ENCODE measurements around the gene CD68. TPM values are rescaled to one million over a fixed set of nuclear protein-coding genes. Genes with fewer than 3 reads are reported as not detected.
A peak's percentile ranks its signal among the peaks of the same experiment; 100 is the strongest.

The CD68 gene
- polyA plus RNA-seq (2013), result 1.4 and 1.5 TPM in 2 replicates

- Histone ChIP-seq H3K79me1 (ENCODE audit: low read length) (peaks cover 12% of the 10 kb centered on the region), H4K8ac (ENCODE audit: low read depth, low read length) (peak within 1 kb of the TSS; percentile 15), H3K23ac (ENCODE audit: low read length) (no peak within 1 kb of the TSS), H4K91ac (ENCODE audit: low read depth, low read length) (no peak within 1 kb of the TSS), H3K27me3 (ENCODE audit: insufficient read depth, low read length) (no peaks in the 10 kb centered on the region), H3K9ac (ENCODE audit: low read length) (no peak within 1 kb of the TSS), H3K4ac (ENCODE audit: low read depth, low read length) (no peak within 1 kb of the TSS), H3K79me2 (ENCODE audit: control insufficient read depth, insufficient read depth, low read length, poor library complexity) (peaks cover 6% of the 10 kb centered on the region), H3K4me2 (ENCODE audit: low read length) (no peak within 1 kb of the TSS), H2AFZ (ENCODE audit: insufficient read depth, low read length, poor library complexity) (no peak within 1 kb of the TSS), H3K18ac (ENCODE audit: low read length) (no peak within 1 kb of the TSS), H2AK5ac (ENCODE audit: low read length) (no peak within 1 kb of the TSS), H2BK12ac (ENCODE audit: low read length) (no peak within 1 kb of the TSS), H2BK5ac (ENCODE audit: low read depth, low read length, poor library complexity) (no peak within 1 kb of the TSS), H4K12ac (ENCODE audit: low read depth, low read length) (peak within 1 kb of the TSS; percentile 9), H3K4me3 (ENCODE audit: low read depth, low read length) (no peak within 1 kb of the TSS), H2BK120ac (ENCODE audit: insufficient read depth, low read length, poor library complexity) (no peak within 1 kb of the TSS), H3K27ac (ENCODE audit: low read depth, low read length) (peak within 1 kb of the TSS; percentile 4), H3K14ac (ENCODE audit: low read length) (no peak within 1 kb of the TSS), H3K36me3 (ENCODE audit: control insufficient read depth in 1 of 2, insufficient read depth in 2 of 2, low read length in 2 of 2) (peaks cover 34 to 54% of the 10 kb centered on the region in 2 experiments), H3K9me3 (ENCODE audit: insufficient read depth, low read depth, low read length) (peaks cover 2% of the 10 kb centered on the region), H3K4me1 (ENCODE audit: control insufficient read depth in 1 of 2, insufficient read depth in 2 of 2, low read length in 2 of 2) (peaks cover 9 to 15% of the 10 kb centered on the region in 2 experiments)
- WGBS (ENCODE audit: extremely low coverage, insufficient coverage, insufficient read length), result no CpG with 5 or more reads among the region's 7 CpGs
- peak; percentile 88 to 93 for DNase-seq
These were observed at the start of gene CD68 for GRCh38 chr17:7579001-7579833. Gene CD68, plus strand, starts transcription at chr17:7579638. Its CDS starts 40 bp downstream, at chr17:7579678.

GRCh38 chr17:7530023-7530900 is 49.2 kb upstream of the CD68 start:
- no peak overlapping the region for H3K23ac ChIP-seq (ENCODE audit: low read length)
- H3K27me3 ChIP-seq (ENCODE audit: insufficient read depth, low read length), result no peaks in the 10 kb centered on the region
- no peak overlapping the region for H4K91ac ChIP-seq (ENCODE audit: low read depth, low read length)
- no peak overlapping the region for H2BK5ac ChIP-seq (ENCODE audit: low read depth, low read length, poor library complexity)
- H3K27ac ChIP-seq (ENCODE audit: low read depth, low read length), result no peak overlapping the region
- no peak overlapping the region for H2AK5ac ChIP-seq (ENCODE audit: low read length)
- H2BK120ac ChIP-seq (ENCODE audit: insufficient read depth, low read length, poor library complexity), result no peak overlapping the region
- no peak overlapping the region for H3K18ac ChIP-seq (ENCODE audit: low read length)
- H3K14ac ChIP-seq (ENCODE audit: low read length), result no peak overlapping the region
- H4K8ac ChIP-seq (ENCODE audit: low read depth, low read length), result no peak overlapping the region
- no CpG with 5 or more reads among the region's 6 CpGs for WGBS (ENCODE audit: extremely low coverage, insufficient coverage, insufficient read length)
- no peaks in the 10 kb centered on the region for H3K79me1 ChIP-seq (ENCODE audit: low read length)
- peaks cover 9% of the 10 kb centered on the region for H3K9me3 ChIP-seq (ENCODE audit: insufficient read depth, low read depth, low read length)
- no peaks in the 10 kb centered on the region for H3K4me1 ChIP-seq (ENCODE audit: control insufficient read depth in 1 of 2, insufficient read depth in 2 of 2, low read length in 2 of 2)
- no peak overlapping the region for H2AFZ ChIP-seq (ENCODE audit: insufficient read depth, low read length, poor library complexity)
- DNase-seq, result no peak
- no peaks in the 10 kb centered on the region for H3K79me2 ChIP-seq (ENCODE audit: control insufficient read depth, insufficient read depth, low read length, poor library complexity)
- H3K4me2 ChIP-seq (ENCODE audit: low read length), result no peak overlapping the region
- no peak overlapping the region for H3K9ac ChIP-seq (ENCODE audit: low read length)
- H2BK12ac ChIP-seq (ENCODE audit: low read length), result no peak overlapping the region
- H4K12ac ChIP-seq (ENCODE audit: low read depth, low read length), result no peak overlapping the region
- no peak overlapping the region for H3K4ac ChIP-seq (ENCODE audit: low read depth, low read length)
- H3K36me3 ChIP-seq (ENCODE audit: control insufficient read depth in 1 of 2, insufficient read depth in 2 of 2, low read length in 2 of 2), result no peaks in the 10 kb centered on the region
- H3K4me3 ChIP-seq (ENCODE audit: low read depth, low read length), result no peak overlapping the region

- H3K36me3 ChIP-seq (ENCODE audit: control insufficient read depth in 1 of 2, insufficient read depth in 2 of 2, low read length in 2 of 2), result no peaks in the 10 kb centered on the region
- H4K91ac ChIP-seq (ENCODE audit: low read depth, low read length), result no peak overlapping the region
- H3K27me3 ChIP-seq (ENCODE audit: insufficient read depth, low read length), result no peaks in the 10 kb centered on the region
- no CpG with 5 or more reads among the region's 3 CpGs for WGBS (ENCODE audit: extremely low coverage, insufficient coverage, insufficient read length)
- H3K4me3 ChIP-seq (ENCODE audit: low read depth, low read length), result no peak overlapping the region
- H3K79me2 ChIP-seq (ENCODE audit: control insufficient read depth, insufficient read depth, low read length, poor library complexity), result no peaks in the 10 kb centered on the region
- no peaks in the 10 kb centered on the region for H3K4me1 ChIP-seq (ENCODE audit: control insufficient read depth in 1 of 2, insufficient read depth in 2 of 2, low read length in 2 of 2)
- no peak overlapping the region for H3K4me2 ChIP-seq (ENCODE audit: low read length)
- no peak overlapping the region for H2BK120ac ChIP-seq (ENCODE audit: insufficient read depth, low read length, poor library complexity)
- H3K9ac ChIP-seq (ENCODE audit: low read length), result no peak overlapping the region
- peaks cover 15% of the 10 kb centered on the region for H3K9me3 ChIP-seq (ENCODE audit: insufficient read depth, low read depth, low read length)
- no peaks in the 10 kb centered on the region for H3K79me1 ChIP-seq (ENCODE audit: low read length)
- no peak overlapping the region for H4K12ac ChIP-seq (ENCODE audit: low read depth, low read length)
- H4K8ac ChIP-seq (ENCODE audit: low read depth, low read length), result no peak overlapping the region
- no peak overlapping the region for H3K23ac ChIP-seq (ENCODE audit: low read length)
- H3K27ac ChIP-seq (ENCODE audit: low read depth, low read length), result no peak overlapping the region
- H3K4ac ChIP-seq (ENCODE audit: low read depth, low read length), result no peak overlapping the region
- H3K14ac ChIP-seq (ENCODE audit: low read length), result no peak overlapping the region
- no peak overlapping the region for H3K18ac ChIP-seq (ENCODE audit: low read length)
- DNase-seq, result no peak
- H2BK12ac ChIP-seq (ENCODE audit: low read length), result no peak overlapping the region
- no peak overlapping the region for H2AFZ ChIP-seq (ENCODE audit: insufficient read depth, low read length, poor library complexity)
- H2BK5ac ChIP-seq (ENCODE audit: low read depth, low read length, poor library complexity), result no peak overlapping the region
- no peak overlapping the region for H2AK5ac ChIP-seq (ENCODE audit: low read length)
These were observed 41.4 kb upstream of the CD68 start for GRCh38 chr17:7538050-7538449.

GRCh38 chr17:7538891-7539545 is 40.4 kb upstream of the CD68 start:
- Histone ChIP-seq H3K79me1 (ENCODE audit: low read length) (no peaks in the 10 kb centered on the region), H2BK120ac (ENCODE audit: insufficient read depth, low read length, poor library complexity) (no peak overlapping the region), H2AFZ (ENCODE audit: insufficient read depth, low read length, poor library complexity) (no peak overlapping the region), H3K4me3 (ENCODE audit: low read depth, low read length) (no peak overlapping the region), H3K23ac (ENCODE audit: low read length) (no peak overlapping the region), H3K79me2 (ENCODE audit: control insufficient read depth, insufficient read depth, low read length, poor library complexity) (no peaks in the 10 kb centered on the region), H4K12ac (ENCODE audit: low read depth, low read length) (no peak overlapping the region), H3K36me3 (ENCODE audit: control insufficient read depth in 1 of 2, insufficient read depth in 2 of 2, low read length in 2 of 2) (no peaks in the 10 kb centered on the region), H3K18ac (ENCODE audit: low read length) (no peak overlapping the region), H3K14ac (ENCODE audit: low read length) (no peak overlapping the region), H2AK5ac (ENCODE audit: low read length) (no peak overlapping the region), H3K9ac (ENCODE audit: low read length) (no peak overlapping the region), H2BK5ac (ENCODE audit: low read depth, low read length, poor library complexity) (no peak overlapping the region), H3K9me3 (ENCODE audit: insufficient read depth, low read depth, low read length) (peaks cover 15% of the 10 kb centered on the region), H3K27ac (ENCODE audit: low read depth, low read length) (no peak overlapping the region), H3K4ac (ENCODE audit: low read depth, low read length) (no peak overlapping the region), H3K4me1 (ENCODE audit: control insufficient read depth in 1 of 2, insufficient read depth in 2 of 2, low read length in 2 of 2) (no peaks in the 10 kb centered on the region), H3K27me3 (ENCODE audit: insufficient read depth, low read length) (no peaks in the 10 kb centered on the region), H4K91ac (ENCODE audit: low read depth, low read length) (no peak overlapping the region), H3K4me2 (ENCODE audit: low read length) (no peak overlapping the region), H4K8ac (ENCODE audit: low read depth, low read length) (no peak overlapping the region), H2BK12ac (ENCODE audit: low read length) (no peak overlapping the region)
- WGBS (ENCODE audit: extremely low coverage, insufficient coverage, insufficient read length), result no CpG with 5 or more reads among the region's 11 CpGs
- DNase-seq, result no peak
